A549 (cell line): ENCODE measurements around the gene ARL15.

ENCODE experiments used
- CHD2 ChIP-seq: fragments of 150-350 bp; IDR thresholded peaks from 2 replicates; pipeline ENCODE4 v1.6.1; 2014; ENCODE audit warnings: low read length; ENCODE audit not compliant: partially characterized antibody
- EHF ChIP-seq: fragments of 250-450 bp; sonication (Bioruptor Pico); IDR thresholded peaks from 2 replicates; pipeline ENCODE4 v1.5.0; 2020; ENCODE audit warnings: mild to moderate bottlenecking
- ESRRA ChIP-seq: fragments of 150-350 bp; IDR thresholded peaks from 2 replicates; pipeline ENCODE4 v1.6.1; 2014; ENCODE audit warnings: mild to moderate bottlenecking, low read length, borderline replicate concordance
- FOSL2 ChIP-seq, 2 experiments: fragments of 450-650 bp in 1 of 2; fragments of >200 bp in 1 of 2; sonication (Bioruptor Twin) in 1 of 2; formaldehyde crosslinking; IDR thresholded peaks; 2 replicates each; pipeline versions ENCODE4 v1.5.0 to v1.6.1; 2016 to 2020; ENCODE audit warnings: mild to moderate bottlenecking in 1 of 2, moderate library complexity in 1 of 2
- HDAC2 ChIP-seq: fragments of 200-600 bp; sonication (generic); IDR thresholded peaks from 2 replicates; pipeline ENCODE4 v1.6.1; 2016
- POLR2A ChIP-seq: IDR thresholded peaks from 2 replicates; pipeline ENCODE4 v1.6.1; 2012; ENCODE audit warnings: mild to moderate bottlenecking, low read length
- RAD21 ChIP-seq, 2 experiments: fragments of >200 bp in 1 of 2; sonication (Bioruptor Twin) in 1 of 2; formaldehyde crosslinking in 1 of 2; IDR thresholded peaks in 1 of 2; conservative IDR thresholded peaks in 1 of 2; 2 replicates in 1 of 2; 3 replicates in 1 of 2; pipeline ENCODE4 v1.6.1; 2012 to 2018; ENCODE audit warnings: inconsistent platforms in 1 of 2
- SREBF2 ChIP-seq: fragments of 450-650 bp; IDR thresholded peaks from 2 replicates; pipeline ENCODE4 v1.6.1; 2014; ENCODE audit warnings: mild to moderate bottlenecking, moderate library complexity
- ZFP36 ChIP-seq: fragments of 450-650 bp; IDR thresholded peaks from 2 replicates; pipeline ENCODE4 v1.6.1; 2014; ENCODE audit warnings: borderline replicate concordance; ENCODE audit not compliant: partially characterized antibody
- TF ChIP-seq, protein P1 (sequence below): IDR thresholded peaks from 2 replicates; pipeline ENCODE4 v1.6.1; 2012
- TF ChIP-seq, protein P2 (sequence below): fragments of >200 bp; sonication (Bioruptor Twin); formaldehyde crosslinking; IDR thresholded peaks from 3 replicates; pipeline ENCODE4 v1.5.1; 2016
- TF ChIP-seq, protein P3 (sequence below): IDR thresholded peaks from 2 replicates; pipeline ENCODE4 v1.6.1; 2012
- TF ChIP-seq, protein P4 (sequence below): fragments of 450-650 bp; IDR thresholded peaks from 2 replicates; pipeline ENCODE4 v1.6.1; 2014; ENCODE audit warnings: antibody characterized with exemption

DNA sequence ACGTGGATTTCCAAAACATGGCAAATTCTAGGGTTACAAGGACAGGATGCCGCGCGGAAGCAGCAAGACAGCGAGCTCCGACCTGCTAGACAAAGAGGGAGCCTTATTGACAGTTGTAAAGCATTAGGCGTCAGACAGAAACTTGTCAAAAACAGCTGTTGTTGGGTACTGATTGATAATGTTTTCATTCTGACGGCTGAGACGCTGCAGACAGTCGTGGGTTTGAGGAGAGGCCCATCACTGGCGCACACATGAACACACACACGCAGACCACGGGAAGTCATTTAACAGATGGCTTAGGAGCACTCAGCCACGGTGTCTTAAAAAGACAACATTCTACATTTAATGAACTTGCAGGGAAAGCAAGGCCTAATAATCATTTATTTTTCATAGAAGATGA, 426.0 kb downstream of the ARL15 start:
- TF ChIP-seq RAD21 (conservative IDR thresholded peaks at IDR 0.05 in 1 of 2, IDR thresholded peaks at IDR 0.05 in 1 of 2) (no peak), FOSL2 (IDR thresholded peaks at IDR 0.05) (no peak), FOSL2 (CRISPR knock-in tag; IDR thresholded peaks at IDR 0.05) (no peak), SREBF2 (no peak), POLR2A (no peak), CHD2 (no peak), ZFP36 (no peak), ESRRA (no peak), EHF (CRISPR knock-in tag) (no peak), HDAC2 (no peak)
- TF ChIP-seq, protein P1, sequence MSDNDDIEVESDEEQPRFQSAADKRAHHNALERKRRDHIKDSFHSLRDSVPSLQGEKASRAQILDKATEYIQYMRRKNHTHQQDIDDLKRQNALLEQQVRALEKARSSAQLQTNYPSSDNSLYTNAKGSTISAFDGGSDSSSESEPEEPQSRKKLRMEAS, result no peak
- TF ChIP-seq, protein P2, sequence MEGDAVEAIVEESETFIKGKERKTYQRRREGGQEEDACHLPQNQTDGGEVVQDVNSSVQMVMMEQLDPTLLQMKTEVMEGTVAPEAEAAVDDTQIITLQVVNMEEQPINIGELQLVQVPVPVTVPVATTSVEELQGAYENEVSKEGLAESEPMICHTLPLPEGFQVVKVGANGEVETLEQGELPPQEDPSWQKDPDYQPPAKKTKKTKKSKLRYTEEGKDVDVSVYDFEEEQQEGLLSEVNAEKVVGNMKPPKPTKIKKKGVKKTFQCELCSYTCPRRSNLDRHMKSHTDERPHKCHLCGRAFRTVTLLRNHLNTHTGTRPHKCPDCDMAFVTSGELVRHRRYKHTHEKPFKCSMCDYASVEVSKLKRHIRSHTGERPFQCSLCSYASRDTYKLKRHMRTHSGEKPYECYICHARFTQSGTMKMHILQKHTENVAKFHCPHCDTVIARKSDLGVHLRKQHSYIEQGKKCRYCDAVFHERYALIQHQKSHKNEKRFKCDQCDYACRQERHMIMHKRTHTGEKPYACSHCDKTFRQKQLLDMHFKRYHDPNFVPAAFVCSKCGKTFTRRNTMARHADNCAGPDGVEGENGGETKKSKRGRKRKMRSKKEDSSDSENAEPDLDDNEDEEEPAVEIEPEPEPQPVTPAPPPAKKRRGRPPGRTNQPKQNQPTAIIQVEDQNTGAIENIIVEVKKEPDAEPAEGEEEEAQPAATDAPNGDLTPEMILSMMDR, result no peak
- TF ChIP-seq, protein P3, sequence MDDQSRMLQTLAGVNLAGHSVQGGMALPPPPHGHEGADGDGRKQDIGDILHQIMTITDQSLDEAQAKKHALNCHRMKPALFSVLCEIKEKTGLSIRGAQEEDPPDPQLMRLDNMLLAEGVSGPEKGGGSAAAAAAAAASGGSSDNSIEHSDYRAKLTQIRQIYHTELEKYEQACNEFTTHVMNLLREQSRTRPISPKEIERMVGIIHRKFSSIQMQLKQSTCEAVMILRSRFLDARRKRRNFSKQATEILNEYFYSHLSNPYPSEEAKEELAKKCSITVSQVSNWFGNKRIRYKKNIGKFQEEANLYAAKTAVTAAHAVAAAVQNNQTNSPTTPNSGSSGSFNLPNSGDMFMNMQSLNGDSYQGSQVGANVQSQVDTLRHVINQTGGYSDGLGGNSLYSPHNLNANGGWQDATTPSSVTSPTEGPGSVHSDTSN, result no peak
- TF ChIP-seq, protein P4, sequence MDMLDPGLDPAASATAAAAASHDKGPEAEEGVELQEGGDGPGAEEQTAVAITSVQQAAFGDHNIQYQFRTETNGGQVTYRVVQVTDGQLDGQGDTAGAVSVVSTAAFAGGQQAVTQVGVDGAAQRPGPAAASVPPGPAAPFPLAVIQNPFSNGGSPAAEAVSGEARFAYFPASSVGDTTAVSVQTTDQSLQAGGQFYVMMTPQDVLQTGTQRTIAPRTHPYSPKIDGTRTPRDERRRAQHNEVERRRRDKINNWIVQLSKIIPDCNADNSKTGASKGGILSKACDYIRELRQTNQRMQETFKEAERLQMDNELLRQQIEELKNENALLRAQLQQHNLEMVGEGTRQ, result no peak
